WTC11 (cell line): ENCODE data around the gene SEMA4C. TPM values are rescaled to one million over a fixed set of nuclear protein-coding genes. Genes with fewer than 3 reads are reported as not detected.

Source experiments
- ATAC-seq: fragments of 200-7000 bp; cut with Tn5 transposase; 2 replicates; pipeline ENCODE4 v1.10.0; 2021; ENCODE audit warnings: mild to moderate bottlenecking, moderate library complexity
- CTCF ChIA-PET: fragments of 300-600 bp; sonication (Branson Sonifier 250); formaldehyde crosslinking; loops from one replicate; lab custom pipeline; 2021; ENCODE audit warnings: antibody characterized with exemption; lab: Charles Lee
- POLR2A ChIA-PET: fragments of 350-600 bp; sonication (Branson Sonifier 250); formaldehyde crosslinking; loops from one replicate; lab custom pipeline; 2021; ENCODE audit warnings: antibody characterized with exemption; lab: Charles Lee
- DNase-seq: peaks from one replicate; pipeline ENCODE4 v3.0.0; 2021; ENCODE audit warnings: low spot score
- H3K27ac Mint-ChIP-seq: 2 replicates; pipeline ENCODE4 v1.8.0; 2021; ENCODE audit warnings: mixed read lengths
- H3K27me3 Mint-ChIP-seq: 2 replicates; pipeline ENCODE4 v1.8.0; 2021; ENCODE audit warnings: low read depth, mild to moderate bottlenecking, moderate library complexity, mixed read lengths
- H3K36me3 Mint-ChIP-seq: 2 replicates; pipeline ENCODE4 v1.8.0; 2021; ENCODE audit warnings: mixed read lengths
- H3K4me1 Mint-ChIP-seq: 2 replicates; pipeline ENCODE4 v1.8.0; 2022; ENCODE audit warnings: mixed read lengths
- H3K4me3 Mint-ChIP-seq: 2 replicates; pipeline ENCODE4 v1.8.0; 2021; ENCODE audit warnings: mild to moderate bottlenecking, moderate library complexity, mixed read lengths
- H3K9me3 Mint-ChIP-seq: 2 replicates; pipeline ENCODE4 v1.8.0; 2021; ENCODE audit warnings: mixed read lengths
- ATF3 ChIP-seq: sonication (generic); formaldehyde crosslinking; conservative IDR thresholded peaks from 2 replicates; pipeline ENCODE4 v1.8.1; 2022; ENCODE audit warnings: mild to moderate bottlenecking, missing genetic modification reagents
- CBFB ChIP-seq: sonication (generic); formaldehyde crosslinking; IDR thresholded peaks from 2 replicates; pipeline ENCODE4 v1.8.1; 2022; ENCODE audit warnings: mild to moderate bottlenecking, low read depth, missing genetic modification reagents
- EMX1 ChIP-seq: fragments of 250-450 bp; sonication (Bioruptor Pico); IDR thresholded peaks from 2 replicates; pipeline ENCODE4 v1.8.0; 2021; ENCODE audit warnings: mild to moderate bottlenecking
- FOXJ3 ChIP-seq: sonication (generic); formaldehyde crosslinking; IDR thresholded peaks from 2 replicates; pipeline ENCODE4 v1.9.0; 2021; ENCODE audit warnings: missing genetic modification reagents, mild to moderate bottlenecking, borderline replicate concordance
- FOXP1 ChIP-seq: sonication (generic); formaldehyde crosslinking; IDR thresholded peaks from 2 replicates; pipeline ENCODE4 v1.8.0; 2022; ENCODE audit warnings: missing genetic modification reagents, mild to moderate bottlenecking, moderate library complexity, borderline replicate concordance
- GABPB1 ChIP-seq: sonication (generic); formaldehyde crosslinking; IDR thresholded peaks from 2 replicates; pipeline ENCODE4 v1.8.1; 2023; ENCODE audit warnings: mild to moderate bottlenecking, missing genetic modification reagents
- HMGA2 ChIP-seq: fragments of 250-450 bp; sonication (Bioruptor Pico); IDR thresholded peaks from 2 replicates; pipeline ENCODE4 v1.4.0; 2021; ENCODE audit warnings: mild to moderate bottlenecking, moderate library complexity
- NFE2L1 ChIP-seq: sonication (generic); formaldehyde crosslinking; IDR thresholded peaks from 2 replicates; pipeline ENCODE4 v1.8.1; 2023; ENCODE audit warnings: missing genetic modification reagents
- NR1H2 ChIP-seq: sonication (generic); formaldehyde crosslinking; IDR thresholded peaks from 2 replicates; pipeline ENCODE4 v1.9.0; 2021; ENCODE audit warnings: mild to moderate bottlenecking, moderate library complexity, missing genetic modification reagents
- PRDM15 ChIP-seq: sonication (generic); formaldehyde crosslinking; IDR thresholded peaks from 2 replicates; pipeline ENCODE4 v1.8.0; 2022; ENCODE audit warnings: missing genetic modification reagents
- PRRX2 ChIP-seq: fragments of 250-450 bp; sonication (Bioruptor Pico); IDR thresholded peaks from 2 replicates; pipeline ENCODE4 v1.8.0; 2021; ENCODE audit warnings: mild to moderate bottlenecking
- SOX15 ChIP-seq: fragments of 250-450 bp; sonication (Bioruptor Pico); IDR thresholded peaks from 2 replicates; pipeline ENCODE4 v1.9.0; 2021; ENCODE audit warnings: mild to moderate bottlenecking
- TCF7 ChIP-seq: sonication (generic); formaldehyde crosslinking; IDR thresholded peaks from 2 replicates; pipeline ENCODE4 v1.8.0; 2022; ENCODE audit warnings: mild to moderate bottlenecking, low read depth, missing genetic modification reagents, moderate library complexity
- TEAD4 ChIP-seq: sonication (generic); formaldehyde crosslinking; IDR thresholded peaks from 2 replicates; pipeline ENCODE4 v1.8.0; 2022; ENCODE audit warnings: mild to moderate bottlenecking, missing genetic modification reagents
- ZMAT4 ChIP-seq: fragments of 250-450 bp; sonication (Bioruptor Pico); IDR thresholded peaks from 2 replicates; pipeline ENCODE4 v1.9.0; 2021; ENCODE audit warnings: mild to moderate bottlenecking
- ZNF317 ChIP-seq: sonication (generic); formaldehyde crosslinking; IDR thresholded peaks from 2 replicates; pipeline ENCODE4 v1.8.1; 2023; ENCODE audit warnings: low read depth, mild to moderate bottlenecking, moderate library complexity, missing genetic modification reagents, borderline replicate concordance
- ZNF425 ChIP-seq: fragments of 250-450 bp; sonication (Bioruptor Pico); conservative IDR thresholded peaks from 2 replicates; pipeline ENCODE4 v1.9.0; 2021; ENCODE audit warnings: mild to moderate bottlenecking
- total RNA-seq: library from RNA; stranded (reverse); gene quantifications from 3 replicates; pipeline ENCODE4 v1.2.3, GENCODE V29; 2021
- TF ChIP-seq, protein P1 (sequence below): sonication (generic); formaldehyde crosslinking; IDR thresholded peaks from 2 replicates; pipeline ENCODE4 v1.8.0; 2022; ENCODE audit warnings: mild to moderate bottlenecking, missing genetic modification reagents
- TF ChIP-seq, protein P2 (sequence below): sonication (generic); formaldehyde crosslinking; IDR thresholded peaks from 2 replicates; pipeline ENCODE4 v1.8.1; 2022; ENCODE audit warnings: low read depth, missing genetic modification reagents, borderline replicate concordance
- TF ChIP-seq, protein P3 (sequence below): sonication (generic); formaldehyde crosslinking; IDR thresholded peaks from 2 replicates; pipeline ENCODE4 v1.8.1; 2022; ENCODE audit warnings: low read depth, mild to moderate bottlenecking, moderate library complexity, missing genetic modification reagents, borderline replicate concordance
- TF ChIP-seq, protein P4 (sequence below): sonication (generic); formaldehyde crosslinking; IDR thresholded peaks from 2 replicates; pipeline ENCODE4 v1.8.1; 2023; ENCODE audit warnings: mild to moderate bottlenecking, missing genetic modification reagents
- TF ChIP-seq, protein P5 (sequence below): sonication (generic); formaldehyde crosslinking; IDR thresholded peaks from 2 replicates; pipeline ENCODE4 v1.8.0; 2023; ENCODE audit warnings: missing genetic modification reagents

SEMA4C gene
- total RNA-seq, 1 experiment from 2014 or later, result 81.6 TPM

GRCh38 chr2:96898641-96899412, 28.9 kb upstream of the SEMA4C start (continued):
- TF ChIP-seq ATF3 (CRISPR knock-in tag) (no peak), NFE2L1 (CRISPR knock-in tag) (no peak), SOX15 (CRISPR knock-in tag) (no peak), GABPB1 (no peak), CBFB (no peak), ZMAT4 (no peak), TEAD4 (CRISPR knock-in tag) (no peak), PRRX2 (no peak), FOXP1 (no peak)
- TF ChIP-seq, protein P1, sequence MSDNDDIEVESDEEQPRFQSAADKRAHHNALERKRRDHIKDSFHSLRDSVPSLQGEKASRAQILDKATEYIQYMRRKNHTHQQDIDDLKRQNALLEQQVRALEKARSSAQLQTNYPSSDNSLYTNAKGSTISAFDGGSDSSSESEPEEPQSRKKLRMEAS (CRISPR knock-in tag), result no peak
- TF ChIP-seq, protein P2, sequence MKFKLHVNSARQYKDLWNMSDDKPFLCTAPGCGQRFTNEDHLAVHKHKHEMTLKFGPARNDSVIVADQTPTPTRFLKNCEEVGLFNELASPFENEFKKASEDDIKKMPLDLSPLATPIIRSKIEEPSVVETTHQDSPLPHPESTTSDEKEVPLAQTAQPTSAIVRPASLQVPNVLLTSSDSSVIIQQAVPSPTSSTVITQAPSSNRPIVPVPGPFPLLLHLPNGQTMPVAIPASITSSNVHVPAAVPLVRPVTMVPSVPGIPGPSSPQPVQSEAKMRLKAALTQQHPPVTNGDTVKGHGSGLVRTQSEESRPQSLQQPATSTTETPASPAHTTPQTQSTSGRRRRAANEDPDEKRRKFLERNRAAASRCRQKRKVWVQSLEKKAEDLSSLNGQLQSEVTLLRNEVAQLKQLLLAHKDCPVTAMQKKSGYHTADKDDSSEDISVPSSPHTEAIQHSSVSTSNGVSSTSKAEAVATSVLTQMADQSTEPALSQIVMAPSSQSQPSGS (CRISPR knock-in tag), result no peak

DNA sequence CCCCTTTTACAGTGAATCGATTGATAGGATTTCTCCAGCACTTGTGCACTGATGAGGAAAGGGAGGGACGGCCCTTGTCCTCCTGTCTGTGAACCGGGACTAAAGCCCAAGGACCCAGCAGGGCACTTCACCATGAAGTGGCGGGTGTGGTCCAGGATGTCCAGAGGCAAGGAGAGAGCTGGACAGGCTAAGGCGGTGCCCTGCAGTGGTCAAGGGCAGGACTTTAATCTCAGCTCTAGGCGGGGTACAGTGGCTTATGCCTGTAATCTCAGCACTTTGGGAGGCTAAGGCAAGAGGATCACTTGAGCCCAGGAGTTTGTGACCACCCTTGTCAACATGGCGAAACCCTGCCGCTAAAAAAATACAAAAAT, 28.2 kb upstream of the SEMA4C start:
- Mint-ChIP-seq H3K27ac (no peak overlapping the region), H3K4me1 (peaks cover 17% of the 10 kb centered on the region), H3K9me3 (no peaks in the 10 kb centered on the region), H3K4me3 (no peak overlapping the region), H3K27me3 (no peaks in the 10 kb centered on the region; the same call in 1 of the 2 replicates), H3K36me3 (no peaks in the 10 kb centered on the region)
- DNase-seq, result no peak
- CTCF ChIA-PET, result interaction anchor here (1.0 to 2.1 kb wide), 3 partner anchors 15 to 53 kb away, joined by 3 to 8 read pairs (median 5); partner anchors contain the start of gene ANKRD39
- no peak for ATAC-seq
- POLR2A ChIA-PET, result no interaction called here
- TF ChIP-seq, protein P2 (CRISPR knock-in tag), result no peak
- no peak for TF ChIP-seq HMGA2
- no peak for TF ChIP-seq PRDM15 (CRISPR knock-in tag)
- no peak for TF ChIP-seq ZNF317
- no peak for TF ChIP-seq ZNF425 (CRISPR knock-in tag)
- no peak for TF ChIP-seq TCF7 (CRISPR knock-in tag)
- TF ChIP-seq, protein P3, sequence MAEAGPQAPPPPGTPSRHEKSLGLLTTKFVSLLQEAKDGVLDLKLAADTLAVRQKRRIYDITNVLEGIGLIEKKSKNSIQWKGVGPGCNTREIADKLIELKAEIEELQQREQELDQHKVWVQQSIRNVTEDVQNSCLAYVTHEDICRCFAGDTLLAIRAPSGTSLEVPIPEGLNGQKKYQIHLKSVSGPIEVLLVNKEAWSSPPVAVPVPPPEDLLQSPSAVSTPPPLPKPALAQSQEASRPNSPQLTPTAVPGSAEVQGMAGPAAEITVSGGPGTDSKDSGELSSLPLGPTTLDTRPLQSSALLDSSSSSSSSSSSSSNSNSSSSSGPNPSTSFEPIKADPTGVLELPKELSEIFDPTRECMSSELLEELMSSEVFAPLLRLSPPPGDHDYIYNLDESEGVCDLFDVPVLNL (CRISPR knock-in tag), result no peak
- TF ChIP-seq, protein P4, sequence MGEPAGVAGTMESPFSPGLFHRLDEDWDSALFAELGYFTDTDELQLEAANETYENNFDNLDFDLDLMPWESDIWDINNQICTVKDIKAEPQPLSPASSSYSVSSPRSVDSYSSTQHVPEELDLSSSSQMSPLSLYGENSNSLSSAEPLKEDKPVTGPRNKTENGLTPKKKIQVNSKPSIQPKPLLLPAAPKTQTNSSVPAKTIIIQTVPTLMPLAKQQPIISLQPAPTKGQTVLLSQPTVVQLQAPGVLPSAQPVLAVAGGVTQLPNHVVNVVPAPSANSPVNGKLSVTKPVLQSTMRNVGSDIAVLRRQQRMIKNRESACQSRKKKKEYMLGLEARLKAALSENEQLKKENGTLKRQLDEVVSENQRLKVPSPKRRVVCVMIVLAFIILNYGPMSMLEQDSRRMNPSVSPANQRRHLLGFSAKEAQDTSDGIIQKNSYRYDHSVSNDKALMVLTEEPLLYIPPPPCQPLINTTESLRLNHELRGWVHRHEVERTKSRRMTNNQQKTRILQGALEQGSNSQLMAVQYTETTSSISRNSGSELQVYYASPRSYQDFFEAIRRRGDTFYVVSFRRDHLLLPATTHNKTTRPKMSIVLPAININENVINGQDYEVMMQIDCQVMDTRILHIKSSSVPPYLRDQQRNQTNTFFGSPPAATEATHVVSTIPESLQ (CRISPR knock-in tag), result no peak
- TF ChIP-seq NR1H2 (CRISPR knock-in tag), result no peak
- TF ChIP-seq, protein P5, sequence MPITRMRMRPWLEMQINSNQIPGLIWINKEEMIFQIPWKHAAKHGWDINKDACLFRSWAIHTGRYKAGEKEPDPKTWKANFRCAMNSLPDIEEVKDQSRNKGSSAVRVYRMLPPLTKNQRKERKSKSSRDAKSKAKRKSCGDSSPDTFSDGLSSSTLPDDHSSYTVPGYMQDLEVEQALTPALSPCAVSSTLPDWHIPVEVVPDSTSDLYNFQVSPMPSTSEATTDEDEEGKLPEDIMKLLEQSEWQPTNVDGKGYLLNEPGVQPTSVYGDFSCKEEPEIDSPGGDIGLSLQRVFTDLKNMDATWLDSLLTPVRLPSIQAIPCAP (CRISPR knock-in tag), result no peak
- TF ChIP-seq FOXJ3, result no peak
- no peak for TF ChIP-seq EMX1 (CRISPR knock-in tag)
